ENCODE data around the gene TTYH1.

GRCh38 chr19:54376610-54377285 is 38.5 kb upstream of the TTYH1 start:
- TF ChIP-seq NFRKB (IDR thresholded peaks at IDR 0.05) (no peak), TARDBP (IDR thresholded peaks at IDR 0.05) (no peak), ELF4 (IDR thresholded peaks at IDR 0.05) (no peak), FOXK2 (IDR thresholded peaks at IDR 0.05) (no peak), SP1 (IDR thresholded peaks at IDR 0.05) (no peak), CTBP1 (IDR thresholded peaks at IDR 0.05; ENCODE audit: borderline replicate concordance) (no peak), FOXM1 (IDR thresholded peaks at IDR 0.05; ENCODE audit: borderline replicate concordance) (no peak), SUZ12 (IDR thresholded peaks at IDR 0.05) (no peak), PKNOX1 (IDR thresholded peaks at IDR 0.05) (no peak), BHLHE40 (IDR thresholded peaks at IDR 0.05; ENCODE audit: borderline replicate concordance) (no peak)

Data from HEK293T (cell line).